Stromal cell of bone marrow (primary cell): ENCODE measurements around the gene GNAO1.
"Not testable (repeated sequence)": the region's sequence is repeated elsewhere in the genome, so short reads cannot be mapped to it uniquely, and the experiment has no call there.

Experiments used
- DNase-seq: peaks from one replicate; pipeline ENCODE4 v3.0.0-alpha.2; 2012; ENCODE audit warnings: low read depth

The GNAO1 gene

DNA sequence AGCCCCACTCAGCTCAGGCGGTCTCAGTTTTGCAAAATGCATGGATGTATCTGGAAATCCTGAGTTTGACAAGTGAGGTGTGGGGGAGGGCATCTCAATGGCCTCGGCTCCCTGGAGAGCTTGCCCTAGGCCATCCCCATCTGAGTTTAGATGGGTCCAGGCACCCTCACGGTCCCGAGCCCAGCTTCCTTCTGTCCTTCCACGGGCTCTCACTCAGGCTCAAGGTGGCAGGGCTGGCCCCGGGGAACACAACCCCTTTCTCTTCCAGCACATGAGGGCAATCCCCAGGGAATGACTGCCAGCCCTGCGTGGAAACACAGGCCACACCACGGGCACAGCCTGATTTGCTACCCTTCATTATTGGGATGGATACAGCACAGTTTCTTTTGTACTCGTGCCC is 175.7 kb downstream of the GNAO1 start:
- DNase-seq = no peak

DNA sequence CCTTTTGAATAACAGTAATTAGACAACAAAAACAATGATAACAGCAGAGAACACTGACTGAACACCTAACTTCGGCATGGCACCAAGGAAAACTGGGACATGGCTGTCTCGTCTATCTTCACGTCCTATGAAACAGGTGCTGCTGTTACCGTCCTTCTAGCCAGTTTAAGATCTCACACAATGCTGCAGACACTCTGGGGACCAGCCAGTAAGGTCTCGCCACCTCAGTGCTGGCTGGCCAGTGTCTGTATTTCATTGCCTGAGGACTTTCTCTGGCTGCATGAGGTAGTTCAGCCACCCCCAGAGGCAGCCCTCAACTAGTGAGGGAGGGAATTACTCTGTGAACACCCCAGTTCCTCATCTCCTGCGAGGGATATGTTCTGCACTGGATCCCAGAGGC is 176.5 kb downstream of the GNAO1 start:
- DNase-seq = no peak

DNA sequence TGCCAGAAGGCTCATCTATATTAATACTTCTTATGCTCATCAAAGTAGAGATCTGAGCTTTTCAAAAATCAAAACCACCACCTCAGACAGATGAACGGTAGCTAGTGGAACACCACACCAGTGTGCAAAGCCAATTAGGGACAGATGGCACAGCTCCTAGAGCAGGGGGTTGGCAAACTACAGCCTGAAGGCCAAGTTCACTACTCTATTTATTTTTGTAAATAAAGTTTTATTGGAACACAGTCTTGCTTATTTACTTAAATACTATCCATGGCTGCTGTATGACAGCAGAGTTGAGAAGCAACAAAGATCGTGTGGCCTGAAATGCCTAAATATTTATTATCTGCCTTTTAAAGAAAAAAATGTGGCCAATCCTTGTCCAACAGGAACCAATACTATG is 177.3 kb downstream of the GNAO1 start:
- no peak for DNase-seq

DNA sequence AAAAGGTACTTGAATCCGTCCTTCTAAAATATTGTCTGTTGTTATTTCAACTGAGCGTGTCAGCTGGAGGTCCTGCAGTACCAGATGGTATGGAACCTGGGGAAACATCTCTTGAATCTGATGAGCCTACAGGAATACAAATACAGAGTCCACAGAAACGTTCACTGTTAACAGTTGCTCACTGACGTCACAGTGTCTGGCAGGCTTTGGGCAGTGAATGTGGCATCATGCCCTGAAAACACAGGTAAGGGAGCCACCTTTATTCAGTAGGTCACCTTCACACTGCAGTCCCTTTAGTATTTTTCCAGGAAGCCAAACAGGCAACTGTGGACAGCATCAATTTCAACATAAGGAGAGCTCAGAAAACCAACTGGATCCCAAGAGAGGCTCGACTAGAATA is 177.9 kb downstream of the GNAO1 start:
- DNase-seq = no peak

DNA sequence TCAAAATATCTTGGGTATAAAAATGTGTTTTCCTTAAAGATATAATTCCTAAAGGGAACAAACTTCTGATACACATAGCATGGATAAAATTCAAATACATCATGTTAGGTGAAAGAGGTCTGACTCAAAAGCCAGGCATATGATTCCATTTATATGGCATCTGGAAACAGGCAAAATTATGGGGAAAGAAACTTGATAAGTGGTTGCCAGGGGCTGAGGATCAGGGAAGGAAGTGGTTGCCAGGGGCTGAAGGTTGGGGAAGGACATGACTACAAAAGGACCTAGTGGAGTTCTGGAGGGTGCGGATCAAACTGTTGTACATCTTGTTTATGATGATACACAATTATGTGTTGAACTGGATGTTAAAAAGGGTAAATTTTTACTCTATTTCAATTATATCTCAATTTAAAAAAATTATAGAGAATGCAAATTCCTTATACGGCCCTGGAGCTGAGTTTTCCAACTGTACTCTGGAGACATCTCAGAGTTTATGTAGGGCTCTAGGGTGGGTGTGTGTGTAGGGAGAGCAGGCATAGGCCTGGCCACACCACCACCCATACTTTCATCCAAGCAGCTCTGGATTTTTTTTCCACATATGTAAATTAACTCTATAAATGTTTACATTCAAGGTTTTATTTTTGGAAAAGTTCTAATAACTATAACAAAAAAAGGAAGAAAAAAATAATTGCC is 179.0 kb downstream of the GNAO1 start:
- DNase-seq = no peak

DNA sequence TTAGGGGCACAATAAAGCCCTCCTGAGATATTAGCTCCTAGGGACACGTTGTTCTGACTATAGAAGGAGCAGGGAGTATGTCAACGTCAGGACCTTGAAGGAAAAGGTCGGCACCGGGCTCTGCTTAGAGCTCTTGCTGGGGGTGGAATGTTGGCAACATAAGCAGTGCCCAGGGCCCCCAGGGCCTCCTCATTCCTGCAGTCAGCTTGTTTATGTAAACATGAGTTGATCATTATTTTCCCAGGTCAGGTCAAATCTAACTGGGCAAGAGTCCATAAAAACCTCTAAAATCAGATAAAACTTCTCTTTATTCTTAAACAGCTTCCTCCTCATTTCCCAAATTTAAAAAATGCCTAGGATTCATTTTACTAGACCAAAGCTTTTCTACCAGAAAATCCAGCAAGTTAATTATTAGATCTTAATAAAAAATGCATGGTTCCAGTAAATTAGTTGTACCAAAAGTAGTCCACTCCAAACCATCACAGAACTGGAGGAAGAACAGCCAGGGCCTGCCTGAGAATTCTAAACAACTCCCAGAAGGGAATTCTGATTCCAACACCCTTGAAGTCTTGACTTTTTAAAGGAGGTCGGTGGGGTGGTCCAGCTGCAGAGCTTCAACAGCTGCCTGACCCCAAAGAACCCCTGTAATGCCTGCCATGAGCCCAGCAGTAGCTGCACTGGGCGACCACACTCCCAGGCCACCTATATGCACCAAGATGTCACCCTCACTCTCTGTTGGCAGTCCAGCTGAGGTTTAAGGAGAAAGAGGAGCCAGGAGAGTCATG is 179.8 kb downstream of the GNAO1 start:
- no peak for DNase-seq

DNA sequence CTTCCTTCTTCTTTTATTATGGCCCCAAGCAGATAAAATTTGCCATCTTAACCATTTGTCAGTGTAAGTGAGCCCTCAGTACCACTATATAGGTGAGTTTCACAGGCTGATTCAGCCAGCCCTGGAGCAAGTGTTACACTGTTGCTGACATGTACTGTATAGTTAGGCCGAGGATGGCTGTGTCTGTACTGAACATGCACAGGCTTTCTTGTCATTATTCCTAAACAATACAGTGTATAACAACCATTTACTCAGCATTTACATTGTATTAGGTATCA is 180.3 kb downstream of the GNAO1 start:
- DNase-seq = no peak

DNA sequence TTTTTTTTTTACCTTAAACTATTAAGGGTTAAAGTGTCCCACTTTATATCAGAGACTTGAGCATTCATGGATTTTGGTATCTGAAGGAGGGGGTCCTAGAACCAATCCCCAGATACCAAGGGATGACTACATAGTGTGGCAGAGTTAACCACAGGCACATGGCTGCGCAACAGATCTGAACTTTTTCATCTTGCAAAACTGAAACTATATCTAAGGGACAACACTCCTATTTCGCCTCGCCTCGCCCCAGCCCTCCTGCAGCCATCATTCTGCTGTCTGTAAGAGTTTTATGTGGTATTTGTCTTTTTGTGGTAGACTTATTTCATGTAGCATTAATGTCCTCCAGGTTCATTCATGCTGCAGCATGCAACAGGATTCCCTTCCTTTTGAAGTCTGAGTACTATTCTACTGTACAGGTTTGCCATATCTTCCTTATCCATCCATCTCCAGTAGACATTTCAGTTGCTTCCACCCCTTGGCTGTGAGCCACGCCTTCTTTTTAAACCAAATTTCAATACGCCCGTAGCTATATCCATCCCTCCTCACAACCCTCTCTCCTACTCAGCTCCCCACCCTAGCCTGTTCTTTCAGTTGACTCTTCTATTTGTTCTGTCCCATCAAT is 180.8 kb downstream of the GNAO1 start:
- DNase-seq = no peak

DNA sequence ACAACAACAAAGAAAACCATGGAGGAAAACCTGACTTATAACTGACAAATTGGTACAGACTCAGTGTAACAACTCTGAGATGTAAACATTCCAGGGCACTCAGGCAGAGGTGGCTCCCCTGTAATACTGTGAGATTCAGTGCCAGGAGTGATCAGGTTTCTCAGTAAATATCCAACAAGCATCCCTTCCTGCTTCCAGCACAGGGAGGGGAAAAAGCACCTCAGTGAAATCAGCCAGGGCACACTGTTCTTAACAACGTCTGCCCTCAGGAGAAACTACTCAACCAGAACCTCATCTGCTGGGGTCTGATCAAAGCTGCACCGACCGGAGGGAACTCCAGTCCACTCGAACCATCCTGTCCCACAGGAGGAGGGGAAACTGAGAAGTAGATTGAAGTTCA is 181.7 kb downstream of the GNAO1 start:
- no peak for DNase-seq

DNA sequence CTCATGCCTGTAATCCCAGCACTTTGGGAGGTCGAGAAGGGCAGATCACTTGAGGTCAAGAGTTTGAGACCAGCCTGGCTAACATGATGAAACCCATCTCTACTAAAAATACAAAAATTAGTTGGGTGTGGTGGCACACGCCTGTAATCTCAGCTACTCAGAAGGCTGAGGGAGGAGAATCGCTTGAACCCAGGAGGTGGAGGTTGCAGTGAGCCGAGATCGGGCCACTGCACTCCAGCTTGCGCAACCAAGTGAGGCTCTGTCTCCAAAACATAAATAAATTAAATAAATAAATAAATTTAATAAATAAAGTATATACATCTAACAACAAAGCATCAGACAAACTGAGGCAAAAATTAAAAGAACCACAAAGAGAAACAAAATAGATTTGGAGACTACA is 184.5 kb downstream of the GNAO1 start:
- not testable (repeated sequence) for DNase-seq

DNA sequence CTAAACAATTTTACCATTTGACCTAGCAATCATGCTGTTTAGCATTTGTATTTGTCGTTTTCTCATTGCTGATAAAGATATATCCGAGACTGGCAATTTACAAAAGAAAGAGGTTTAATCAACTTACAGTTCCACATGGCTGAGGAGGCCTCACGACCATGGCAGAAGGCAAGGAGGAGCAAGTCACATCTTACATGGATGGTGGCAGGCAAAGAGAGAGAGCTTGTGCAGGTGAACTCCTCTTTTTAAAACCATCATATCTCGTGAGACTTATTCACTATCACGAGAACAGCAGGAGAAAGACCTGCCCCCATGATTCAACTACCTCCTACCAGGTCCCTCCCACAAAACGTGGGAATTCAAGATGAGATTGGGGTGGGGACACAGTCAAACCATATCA is 187.8 kb downstream of the GNAO1 start:
- DNase-seq = not testable (repeated sequence)

DNA sequence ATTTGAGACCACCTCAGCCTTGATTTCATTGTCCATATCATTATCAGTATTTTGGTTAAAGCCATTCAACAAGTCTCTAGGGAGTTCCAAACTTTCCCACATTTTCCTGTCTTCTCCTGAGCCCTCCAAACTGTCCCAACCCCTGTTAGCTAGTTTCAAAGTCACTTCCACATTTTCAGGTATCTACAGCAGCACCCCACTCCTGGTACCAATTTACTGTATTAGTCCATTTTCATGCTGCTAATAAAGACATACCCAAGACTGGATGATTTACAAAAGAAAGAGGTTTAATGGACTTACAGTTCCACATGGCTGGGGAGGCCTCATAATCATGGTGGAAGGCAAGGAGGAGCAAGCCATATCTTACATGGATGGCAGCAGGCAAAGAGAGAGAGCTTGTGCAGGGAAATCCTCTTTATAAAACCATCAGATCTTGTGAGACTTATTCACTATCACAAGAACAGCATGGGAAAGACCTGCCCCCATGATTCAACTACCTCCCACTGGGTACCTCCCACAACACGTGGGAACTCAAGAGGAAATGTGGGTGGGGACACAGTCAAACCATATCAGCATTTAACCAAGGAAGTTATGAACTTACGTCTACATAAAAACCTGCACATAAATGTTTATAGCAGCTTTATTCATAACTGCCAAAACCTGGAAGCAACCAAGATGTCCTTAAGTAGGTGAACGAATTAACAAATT is 189.6 kb downstream of the GNAO1 start:
- DNase-seq = not testable (repeated sequence)

DNA sequence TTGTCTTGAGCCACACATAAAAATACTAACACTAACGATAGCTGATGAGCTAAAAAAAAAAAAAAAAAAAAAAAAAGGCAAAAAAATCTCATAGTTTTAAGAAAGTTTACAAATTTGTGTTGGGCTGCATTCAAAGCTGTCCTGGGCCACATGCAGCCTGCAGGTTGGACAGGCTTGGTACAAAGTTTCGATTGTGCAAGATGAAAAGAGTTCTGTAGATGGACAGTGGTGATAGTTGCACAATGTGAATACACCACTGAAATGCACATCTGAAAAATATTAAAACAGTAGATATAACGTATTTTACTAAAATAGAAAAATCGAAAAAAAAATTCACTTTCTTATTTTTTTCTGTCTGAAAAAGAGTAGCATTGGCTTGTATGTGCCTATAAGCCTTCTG is 191.2 kb downstream of the GNAO1 start:
- no peak for DNase-seq

DNA sequence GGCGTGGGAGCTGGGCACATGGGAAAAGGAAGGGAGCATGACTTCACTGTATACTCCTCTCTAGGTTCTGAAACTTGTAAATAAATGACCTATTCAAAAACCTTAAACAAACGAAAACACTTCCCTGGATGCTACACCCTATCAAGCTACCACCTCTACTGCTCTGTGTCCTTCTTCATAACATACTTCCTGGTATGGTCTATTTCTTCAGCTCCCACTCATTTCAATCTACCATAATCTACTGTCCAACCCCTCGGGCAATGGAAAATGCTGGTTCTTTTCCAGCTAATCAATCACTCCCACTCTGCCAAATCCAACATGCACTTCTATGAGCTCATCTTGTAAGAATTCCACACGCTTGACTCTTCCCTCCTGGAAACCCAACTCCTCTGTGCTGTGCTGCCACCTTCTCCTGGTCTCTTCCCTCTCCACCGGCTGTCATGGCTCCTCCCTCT is 191.6 kb downstream of the GNAO1 start:
- DNase-seq = no peak

DNA sequence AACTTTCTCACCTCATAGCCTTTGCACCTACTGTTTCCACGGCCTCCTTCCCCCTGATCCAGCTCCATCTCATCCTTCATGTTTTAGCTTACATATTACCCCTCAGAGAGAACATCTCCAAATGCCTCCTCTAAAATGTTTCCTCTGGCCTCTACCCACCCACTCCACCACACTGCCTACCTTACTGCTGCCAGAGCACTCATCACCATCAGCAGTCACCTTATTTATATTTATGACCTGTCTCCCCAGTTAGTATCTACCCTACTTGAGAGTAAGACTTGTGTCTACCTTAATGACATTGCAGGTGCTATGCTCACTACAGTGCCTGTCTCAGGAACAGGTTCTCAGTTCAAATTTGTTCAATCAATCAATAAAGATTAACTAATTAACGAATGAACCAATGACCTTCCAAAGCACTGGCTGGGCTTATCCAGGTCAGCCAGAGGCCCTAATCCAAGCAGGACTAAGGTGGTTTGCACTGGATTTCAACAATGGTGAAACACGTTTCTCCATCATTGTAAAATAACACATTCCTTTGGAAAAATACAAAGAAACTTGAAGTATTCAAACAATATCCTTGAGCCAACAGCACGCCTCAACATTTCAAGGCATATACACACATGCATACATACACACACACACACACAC is 192.9 kb downstream of the GNAO1 start:
- DNase-seq = no peak

DNA sequence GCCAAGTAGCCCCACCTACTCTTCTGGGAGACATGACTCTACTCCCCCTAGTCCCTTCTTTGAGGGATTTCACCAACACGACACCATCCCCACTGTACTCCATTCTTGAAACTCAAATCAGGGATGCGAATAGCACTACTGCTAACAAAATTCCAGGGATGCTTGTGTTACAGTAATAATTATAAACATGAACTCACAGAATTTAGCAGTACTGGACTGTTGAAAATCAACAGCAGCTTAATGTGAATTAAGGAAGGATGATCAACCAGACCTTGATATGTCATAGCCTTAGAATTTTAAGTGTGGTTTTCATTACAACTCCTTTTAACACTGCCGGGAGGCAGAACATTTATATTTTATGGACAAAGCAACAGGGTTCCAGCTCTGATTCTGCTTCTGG is 196.1 kb downstream of the GNAO1 start:
- no peak for DNase-seq

DNA sequence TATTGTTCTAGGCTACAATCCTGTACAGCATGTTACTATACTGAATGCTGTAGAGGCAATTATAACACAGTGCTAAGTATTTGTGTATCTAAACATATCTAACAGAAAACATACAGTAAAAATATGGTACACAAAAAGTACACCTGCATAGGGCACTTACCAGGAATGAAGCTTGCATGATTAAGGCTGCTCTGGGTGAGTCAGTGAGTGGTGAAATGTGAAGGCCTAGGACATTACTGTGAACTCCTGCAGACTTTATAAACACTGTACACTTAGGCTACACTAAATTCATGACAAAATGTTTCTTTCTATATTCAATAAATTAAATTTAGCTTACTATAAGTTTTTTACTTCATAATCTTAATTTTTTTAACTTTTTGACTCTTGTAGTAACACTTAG is 196.9 kb downstream of the GNAO1 start:
- no peak for DNase-seq

DNA sequence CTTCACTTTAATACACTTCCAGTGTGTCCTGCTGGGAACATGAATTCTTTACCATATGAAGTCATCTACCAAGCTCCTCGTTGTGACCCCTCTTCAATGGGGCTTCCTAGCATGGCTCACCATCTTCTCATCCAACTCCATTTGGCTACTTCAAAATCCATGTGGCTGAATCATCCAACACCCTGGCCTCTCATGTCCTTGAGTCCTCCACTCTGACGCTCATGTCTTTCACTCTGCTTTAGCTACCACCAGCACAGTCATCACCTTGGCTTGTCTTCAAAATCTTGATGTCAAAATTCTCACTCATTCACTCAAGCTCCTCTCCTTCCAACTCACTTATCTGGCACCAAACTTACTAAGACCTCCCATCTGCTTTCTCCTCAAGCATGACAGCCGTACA is 198.3 kb downstream of the GNAO1 start:
- DNase-seq = peak; percentile 94

DNA sequence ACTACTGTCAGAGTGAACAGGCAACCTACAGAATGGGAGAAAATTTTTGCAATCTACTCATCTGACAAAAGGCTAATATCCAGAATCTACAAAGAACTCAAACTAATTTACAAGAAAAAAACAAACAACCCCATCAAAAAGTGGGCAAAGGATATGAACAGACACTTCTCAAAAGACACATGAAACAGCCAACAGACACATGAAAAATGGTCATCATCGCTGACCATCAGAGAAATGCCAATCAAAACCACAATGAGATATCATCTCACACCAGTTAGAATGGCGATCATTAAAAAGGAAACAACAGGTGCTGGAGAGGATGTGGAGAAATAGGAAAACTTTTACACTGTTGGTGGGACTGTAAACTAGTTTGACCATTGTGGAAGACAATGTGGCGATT is 205.4 kb downstream of the GNAO1 start:
- not testable (repeated sequence) for DNase-seq

DNA sequence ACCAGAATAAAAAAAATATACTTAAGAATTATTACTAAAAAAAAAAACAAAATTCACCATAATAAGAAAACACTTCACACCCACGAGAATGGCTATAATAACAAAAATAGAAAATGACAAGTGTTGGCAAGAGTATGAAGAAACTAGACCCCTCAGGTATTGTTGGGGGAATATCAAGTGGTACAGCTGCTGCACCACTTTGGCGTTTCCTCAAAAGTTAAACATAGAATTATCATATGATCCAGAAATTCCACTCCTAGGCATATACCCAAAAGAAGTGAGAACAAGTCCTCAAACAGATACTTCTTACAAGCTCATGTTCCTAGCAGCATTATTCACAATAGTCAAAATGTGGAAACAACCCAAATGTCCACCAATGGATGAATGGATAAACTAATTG is 207.8 kb downstream of the GNAO1 start:
- DNase-seq = no peak

DNA sequence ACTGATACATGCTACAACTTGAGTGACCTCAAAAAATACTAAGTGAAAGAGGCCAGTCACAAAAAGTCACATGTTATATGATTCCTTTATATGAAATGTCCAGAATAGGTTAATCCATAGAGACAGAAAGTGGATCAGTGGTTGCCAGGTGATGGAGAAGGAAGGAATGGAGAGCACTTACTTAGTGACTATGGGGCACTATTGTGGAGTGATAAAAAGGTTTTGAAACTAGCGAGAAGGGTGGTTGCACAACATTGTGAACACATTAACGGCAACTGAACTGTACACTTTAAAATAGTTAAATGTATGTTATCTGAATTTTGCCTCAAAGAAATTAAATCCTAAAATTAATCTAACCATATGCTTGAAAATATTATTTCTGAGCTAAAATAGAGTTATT is 208.2 kb downstream of the GNAO1 start:
- DNase-seq = no peak

DNA sequence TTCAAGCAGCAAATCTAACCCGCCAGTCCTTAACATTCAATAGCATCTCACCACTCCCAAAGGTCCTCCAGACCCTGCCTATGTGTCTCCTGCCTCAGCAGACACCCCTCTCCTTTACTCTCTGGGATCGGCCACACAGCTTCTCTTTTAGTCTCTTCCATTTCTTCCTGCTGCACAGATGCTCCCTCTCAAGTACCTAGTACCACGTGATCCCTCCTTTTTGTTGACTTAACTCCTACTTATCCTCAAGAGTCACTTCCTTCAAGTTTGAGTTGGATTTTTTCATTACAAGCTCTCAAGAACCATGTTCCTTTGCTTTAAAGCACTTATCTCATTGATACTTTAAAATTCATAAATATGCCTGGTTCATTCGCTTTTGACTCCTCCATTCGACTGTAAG is 209.2 kb downstream of the GNAO1 start:
- DNase-seq = no peak
